Right lobe of liver (tissue), 6 donors: ENCODE measurements around the gene PGM2. TPM values are rescaled to one million over a fixed set of nuclear protein-coding genes. Genes with fewer than 3 reads are reported as not detected.
A peak's percentile ranks its signal among the peaks of the same experiment; 100 is the strongest.

Experiments
- ATAC-seq, 4 donors: fragments of 200-7000 bp; cut with Tn5 transposase; one replicate each; pipeline ENCODE4 v1.9.1; 2020; ENCODE audit warnings: mild to moderate bottlenecking in 4 of 4, moderate library complexity in 4 of 4
- DNase-seq, 3 donors: peaks; one replicate each; pipeline ENCODE4 v3.0.0-alpha.2; 2020
- H3K27ac ChIP-seq, 3 donors: fragments of 200-600 bp; one replicate each; pipeline ENCODE4 v1.8.0; 2022
- H3K27me3 ChIP-seq, 2 donors: fragments of 200-600 bp; one replicate each; pipeline ENCODE4 v1.8.0; 2022
- H3K36me3 ChIP-seq, 4 donors: fragments of 200-600 bp; sonication (generic) in 1 of 4; one replicate each; pipeline versions ENCODE4 v1.5.1 to v1.8.0; 2017 to 2022; ENCODE audit warnings: control low read depth in 1 of 4
- H3K4me1 ChIP-seq, 4 donors: fragments of 200-600 bp; sonication (generic) in 1 of 4; one replicate each; pipeline versions ENCODE4 v1.5.1 to v1.8.0; 2017 to 2022; ENCODE audit warnings: control low read depth in 1 of 4
- H3K4me3 ChIP-seq, 3 donors: fragments of 200-600 bp; one replicate each; pipeline ENCODE4 v1.8.0; 2022
- H3K9me3 ChIP-seq, 4 donors: fragments of 200-600 bp; sonication (generic) in 1 of 4; one replicate each; pipeline versions ENCODE4 v1.5.1 to v1.8.0; 2017 to 2022; ENCODE audit warnings: control low read depth in 1 of 4
- POLR2A ChIP-seq: fragments of 450-650 bp; IDR thresholded peaks from one replicate; pipeline ENCODE4 v1.6.1; 2017; ENCODE audit warnings: antibody characterized with exemption, mild to moderate bottlenecking
- WGBS: methylation state at CpG from one replicate; pipeline ENCODE4 v1.1.6; 2018; ENCODE audit warnings: low coverage, low lambda C conversion rate; ENCODE audit not compliant: insufficient coverage; ENCODE audit errors: missing lambda C conversion rate; 5-methylcytosine and 5-hydroxymethylcytosine counted together
- intact Hi-C, 2 donors: fragments of 100-400 bp; cut with DNase I; formaldehyde crosslinking; loops; one replicate each; pipeline versions ENCODE4 v1.11.2 to v1.14.1; 2022
- total RNA-seq, 6 experiments: library from RNA; depleted of rRNA in 2 of 6; stranded (reverse); fragments of >200 nt in 2 of 6; fragmentation: NEBNext Ultra II Directional in 3 of 6; extraction: Animal tissue kit (Norgen Biotek cat#: 25700) in 3 of 6; gene quantifications; one replicate each; pipeline versions ENCODE4 v1.1.0 to v1.2.4, GENCODE V29; 2016 to 2023
- TF ChIP-seq, protein P1 (sequence below), 4 donors: fragments of 200-600 bp in 3 of 4; fragments of 450-650 bp in 1 of 4; IDR thresholded peaks; one replicate each; pipeline versions ENCODE4 v1.5.1 to v1.8.0; 2016 to 2022; ENCODE audit warnings: antibody characterized with exemption in 4 of 4, mild to moderate bottlenecking in 2 of 4
- donor health status: DM: no; HTN: yes; CAD: no.
- donor health status: DM: no; HTN: no; CAD: no.
- donor health status: DM: no; HTN: no; CAD: no.
- donor health status: DM: no; HTN: yes; CAD: no.
- donor health status: DM: no; HTN: yes; CAD: no.

The PGM2 gene
- total RNA-seq, 6 experiments from 2014 or later = 5.5 to 16.3 (median 7.3) TPM

DNA sequence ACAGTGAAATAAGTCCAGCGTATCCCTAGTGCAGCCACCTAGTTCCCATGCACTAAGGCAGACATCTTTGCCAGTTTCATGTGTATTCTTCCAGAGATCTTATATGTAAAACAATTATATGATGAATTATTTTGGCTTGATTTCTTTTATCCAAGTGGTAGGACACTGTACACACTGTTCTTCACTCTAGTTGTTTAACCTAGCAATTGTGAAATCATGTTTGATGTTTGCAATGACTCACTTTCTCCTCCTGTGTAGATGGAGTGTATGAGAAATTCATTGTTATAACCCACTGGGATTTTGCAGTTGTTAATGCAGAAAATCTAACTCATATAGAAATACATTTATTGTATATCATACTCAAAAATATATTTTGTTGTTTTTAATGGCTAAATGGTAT lies 46.9 kb downstream of the PGM2 start:
- peak overlapping the region in 2 of 3 donors; percentile 6 to 56 for H3K27ac ChIP-seq
- peaks cover 0 to 21% (median 3%) of the 10 kb centered on the region in 4 donors for H3K4me1 ChIP-seq
- no peaks in the 10 kb centered on the region for H3K27me3 ChIP-seq
- no peak overlapping the region for H3K4me3 ChIP-seq
- 58% methylated on average over 1 of the region's 1 CpG for WGBS
- DNase-seq (no peak), ATAC-seq (peak; percentile 84 to 94 (median 90))
- H3K9me3 ChIP-seq = no peaks in the 10 kb centered on the region
- H3K36me3 ChIP-seq = no peaks in the 10 kb centered on the region
- intact Hi-C loops = no loop called here
- TF ChIP-seq, protein P1, sequence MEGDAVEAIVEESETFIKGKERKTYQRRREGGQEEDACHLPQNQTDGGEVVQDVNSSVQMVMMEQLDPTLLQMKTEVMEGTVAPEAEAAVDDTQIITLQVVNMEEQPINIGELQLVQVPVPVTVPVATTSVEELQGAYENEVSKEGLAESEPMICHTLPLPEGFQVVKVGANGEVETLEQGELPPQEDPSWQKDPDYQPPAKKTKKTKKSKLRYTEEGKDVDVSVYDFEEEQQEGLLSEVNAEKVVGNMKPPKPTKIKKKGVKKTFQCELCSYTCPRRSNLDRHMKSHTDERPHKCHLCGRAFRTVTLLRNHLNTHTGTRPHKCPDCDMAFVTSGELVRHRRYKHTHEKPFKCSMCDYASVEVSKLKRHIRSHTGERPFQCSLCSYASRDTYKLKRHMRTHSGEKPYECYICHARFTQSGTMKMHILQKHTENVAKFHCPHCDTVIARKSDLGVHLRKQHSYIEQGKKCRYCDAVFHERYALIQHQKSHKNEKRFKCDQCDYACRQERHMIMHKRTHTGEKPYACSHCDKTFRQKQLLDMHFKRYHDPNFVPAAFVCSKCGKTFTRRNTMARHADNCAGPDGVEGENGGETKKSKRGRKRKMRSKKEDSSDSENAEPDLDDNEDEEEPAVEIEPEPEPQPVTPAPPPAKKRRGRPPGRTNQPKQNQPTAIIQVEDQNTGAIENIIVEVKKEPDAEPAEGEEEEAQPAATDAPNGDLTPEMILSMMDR (IDR thresholded peaks at IDR 0.05) = no peak
- TF ChIP-seq POLR2A = no peak

DNA sequence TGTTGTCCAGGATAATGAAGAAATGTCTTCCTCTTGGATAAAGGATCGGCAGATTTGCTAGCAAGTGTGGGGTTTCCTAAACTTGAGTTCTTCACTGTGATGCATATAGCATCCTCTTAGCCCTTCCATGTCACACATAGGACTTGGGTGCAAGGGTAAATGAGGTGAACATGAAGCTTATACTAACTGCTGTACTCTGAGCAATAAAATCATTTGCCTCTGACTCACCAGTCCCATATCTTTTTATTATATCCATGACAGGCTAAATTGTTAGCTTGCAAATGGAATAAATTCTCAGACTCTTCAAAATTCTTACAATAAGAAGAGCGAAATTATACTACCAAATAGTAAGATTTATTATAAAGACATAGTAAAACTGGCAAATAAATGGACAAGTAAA lies 49.7 kb downstream of the PGM2 start:
- no peak for DNase-seq
- Histone ChIP-seq H3K4me1 (peaks cover 0 to 21% (median 3%) of the 10 kb centered on the region in 4 donors), H3K4me3 (no peak overlapping the region), H3K27ac (no peak overlapping the region), H3K9me3 (no peaks in the 10 kb centered on the region), H3K27me3 (no peaks in the 10 kb centered on the region), H3K36me3 (no peaks in the 10 kb centered on the region)
- TF ChIP-seq, protein P1 (IDR thresholded peaks at IDR 0.05) = no peak
- TF ChIP-seq POLR2A = no peak
- intact Hi-C loops = no loop called here
- no peak for ATAC-seq
- 100% methylated on average over 2 of the region's 2 CpGs for WGBS

DNA sequence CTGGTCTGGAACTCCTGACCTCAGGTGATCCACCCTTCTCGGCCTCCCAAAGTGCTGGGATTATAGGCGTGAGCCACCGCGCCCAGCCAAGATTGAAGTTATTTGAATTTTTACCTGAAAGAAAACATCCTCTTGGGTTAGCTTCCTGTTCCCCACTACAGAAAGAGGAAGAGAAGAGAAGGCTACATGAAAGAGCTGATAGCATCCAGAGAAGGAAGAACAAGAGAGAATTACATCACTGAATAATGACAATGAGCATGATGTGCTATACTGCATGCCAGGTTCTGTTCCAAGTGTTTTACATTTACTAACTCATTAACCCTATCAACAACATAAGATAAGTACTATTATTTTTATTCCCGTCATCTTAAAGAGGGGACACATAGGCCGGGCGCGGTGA lies 52.9 kb downstream of the PGM2 start:
- peaks cover 0 to 5% (median 0%) of the 10 kb centered on the region in 4 donors for H3K4me1 ChIP-seq
- intact Hi-C loops = no loop called here
- no peaks in the 10 kb centered on the region for H3K9me3 ChIP-seq
- DNase-seq (no peak), ATAC-seq (no peak)
- no peak overlapping the region for H3K27ac ChIP-seq
- no peaks in the 10 kb centered on the region for H3K36me3 ChIP-seq
- no peak for TF ChIP-seq POLR2A
- TF ChIP-seq, protein P1 (IDR thresholded peaks at IDR 0.05) = no peak
- no peaks in the 10 kb centered on the region for H3K27me3 ChIP-seq
- H3K4me3 ChIP-seq = no peak overlapping the region
- WGBS = 89% methylated on average over 8 of the region's 8 CpGs

DNA sequence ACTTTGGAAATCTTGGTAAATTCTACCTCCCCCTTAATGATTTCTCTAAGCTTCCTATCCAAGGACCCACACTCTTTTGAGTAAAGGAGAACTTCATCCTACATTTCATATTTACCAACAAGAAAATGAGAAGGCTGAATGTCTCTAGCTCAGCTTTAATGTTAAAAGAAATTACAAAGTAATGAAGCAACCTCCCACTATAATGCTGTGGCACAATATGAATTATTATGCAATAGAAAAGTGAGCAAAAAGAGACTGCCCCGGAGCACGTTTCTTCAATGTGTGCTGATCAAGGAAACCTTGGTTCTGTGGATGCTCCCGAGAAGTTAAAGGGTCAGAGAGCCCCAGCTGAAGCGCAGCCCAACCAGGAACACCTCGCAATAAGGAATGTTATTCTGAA lies 55.3 kb downstream of the PGM2 start:
- Histone ChIP-seq H3K27me3 (no peaks in the 10 kb centered on the region), H3K4me3 (no peak overlapping the region), H3K4me1 (no peaks in the 10 kb centered on the region), H3K36me3 (no peaks in the 10 kb centered on the region), H3K9me3 (no peaks in the 10 kb centered on the region), H3K27ac (no peak overlapping the region)
- TF ChIP-seq, protein P1 (IDR thresholded peaks at IDR 0.05) = no peak
- TF ChIP-seq POLR2A = no peak
- no peak for DNase-seq
- no peak for ATAC-seq
- intact Hi-C loops = loop anchor here in 1 of 2 donors (10.0 kb wide), 2 partner anchors 57 to 93 kb away; partner anchors contain the start of gene PGM2
- WGBS = 69% methylated on average over 5 of the region's 5 CpGs
